Transverse colon (tissue), 4 donors: ENCODE measurements around the gene UPK2.

ENCODE experiments used
- EP300 ChIP-seq: sonication (generic); formaldehyde crosslinking; IDR thresholded peaks from one replicate; pipeline ENCODE4 v1.6.1; 2017; ENCODE audit warnings: antibody characterized with exemption, low read depth
- POLR2A ChIP-seq: fragments of 450-650 bp; IDR thresholded peaks from one replicate; pipeline ENCODE4 v1.6.1; 2016; ENCODE audit warnings: antibody characterized with exemption, mild to moderate bottlenecking, moderate library complexity
- POLR2AphosphoS5 ChIP-seq, 3 donors: sonication (generic); formaldehyde crosslinking; IDR thresholded peaks; one replicate each; pipeline ENCODE4 v1.6.1; 2016; ENCODE audit warnings: antibody characterized with exemption in 3 of 3
- TF ChIP-seq, protein P1 (sequence below), 5 experiments: fragments of 200-600 bp in 3 of 5; fragments of 450-650 bp in 2 of 5; sonication (generic) in 3 of 5; IDR thresholded peaks; 1 replicate in 2 of 5; 2 replicates in 3 of 5; pipeline ENCODE4 v1.5.1; 2016 to 2017; ENCODE audit warnings: antibody characterized with exemption in 5 of 5, inconsistent platforms in 3 of 5, mild to moderate bottlenecking in 2 of 5, moderate library complexity in 1 of 5

DNA sequence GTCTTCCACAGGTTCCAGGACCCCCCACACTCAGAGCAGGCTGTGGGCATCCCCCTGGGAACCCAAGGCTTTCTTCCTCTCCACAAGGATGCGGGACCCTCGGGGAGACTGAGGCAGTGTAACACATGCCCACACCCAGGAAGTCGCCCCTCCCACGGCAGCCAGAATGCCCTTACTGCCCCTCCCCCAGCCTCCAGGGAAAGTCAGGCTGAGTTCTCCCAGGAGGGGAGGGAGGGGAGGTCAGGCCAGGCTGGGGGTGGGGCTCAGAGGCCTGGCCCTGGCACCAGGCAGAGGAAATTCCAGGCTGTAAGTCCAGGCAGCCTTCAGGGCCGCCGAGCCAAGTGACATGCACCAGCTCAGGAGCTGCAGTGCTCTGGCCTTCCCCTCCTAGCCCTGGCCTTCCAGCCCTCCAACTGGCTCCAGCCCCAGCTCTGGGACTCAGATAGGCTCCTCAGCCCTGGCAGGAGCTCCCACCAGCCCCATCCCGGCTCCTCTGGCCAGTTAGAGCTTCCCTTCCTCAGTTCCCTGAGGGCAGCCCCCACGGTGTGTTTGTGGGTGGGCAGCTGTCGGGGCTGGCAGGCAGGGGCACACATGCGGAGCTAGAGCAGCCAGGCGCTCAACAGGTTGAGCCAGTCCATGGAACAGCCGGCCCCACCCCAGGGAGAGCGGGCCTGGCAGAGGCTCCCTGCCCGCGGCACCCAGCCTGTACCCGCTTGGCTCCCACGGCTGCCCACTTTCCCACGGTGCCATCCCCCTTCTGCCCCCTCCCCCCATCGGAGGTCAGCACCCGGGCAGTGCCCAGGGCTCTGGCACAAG is 34.0 kb upstream of the UPK2 start:
- TF ChIP-seq, protein P1, sequence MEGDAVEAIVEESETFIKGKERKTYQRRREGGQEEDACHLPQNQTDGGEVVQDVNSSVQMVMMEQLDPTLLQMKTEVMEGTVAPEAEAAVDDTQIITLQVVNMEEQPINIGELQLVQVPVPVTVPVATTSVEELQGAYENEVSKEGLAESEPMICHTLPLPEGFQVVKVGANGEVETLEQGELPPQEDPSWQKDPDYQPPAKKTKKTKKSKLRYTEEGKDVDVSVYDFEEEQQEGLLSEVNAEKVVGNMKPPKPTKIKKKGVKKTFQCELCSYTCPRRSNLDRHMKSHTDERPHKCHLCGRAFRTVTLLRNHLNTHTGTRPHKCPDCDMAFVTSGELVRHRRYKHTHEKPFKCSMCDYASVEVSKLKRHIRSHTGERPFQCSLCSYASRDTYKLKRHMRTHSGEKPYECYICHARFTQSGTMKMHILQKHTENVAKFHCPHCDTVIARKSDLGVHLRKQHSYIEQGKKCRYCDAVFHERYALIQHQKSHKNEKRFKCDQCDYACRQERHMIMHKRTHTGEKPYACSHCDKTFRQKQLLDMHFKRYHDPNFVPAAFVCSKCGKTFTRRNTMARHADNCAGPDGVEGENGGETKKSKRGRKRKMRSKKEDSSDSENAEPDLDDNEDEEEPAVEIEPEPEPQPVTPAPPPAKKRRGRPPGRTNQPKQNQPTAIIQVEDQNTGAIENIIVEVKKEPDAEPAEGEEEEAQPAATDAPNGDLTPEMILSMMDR (IDR thresholded peaks at IDR 0.05), result peak in 1 of 5 experiments; percentile 6
- TF ChIP-seq POLR2A (peak; percentile 56), POLR2AphosphoS5 (IDR thresholded peaks at IDR 0.05) (peak; percentile 75 to 89 (median 84)), EP300 (no peak)
